GM18951 (cell line): ENCODE results near the gene DDX19B.
"Not testable (repeated sequence)": the region's sequence is repeated elsewhere in the genome, so short reads cannot be mapped to it uniquely, and the experiment has no call there.

Experiments used
- POLR2A ChIP-seq: IDR thresholded peaks from 4 replicates; pipeline ENCODE4 v1.6.1; 2011; ENCODE audit warnings: mild to moderate bottlenecking; ENCODE audit not compliant: insufficient read length, insufficient read depth; ENCODE audit errors: extremely low read depth
- in situ Hi-C: fragments of 300-500 bp; cut with MboI; formaldehyde crosslinking; loops from one replicate; pipeline ENCODE4 v1.12.0; 2022; ENCODE audit warnings: low sequenced_read_pairs, mixed read lengths, inconsistent platforms; ENCODE audit not compliant: unreplicated experiment

Gene DDX19B

GRCh38 chr16:70364399-70364798, 65.4 kb downstream of the DDX19B start:
- TF ChIP-seq POLR2A = no peak
- in situ Hi-C loops = no loop called here

- in situ Hi-C loops = not testable (repeated sequence)
Measured at GRCh38 chr16:70370145-70370544, 71.2 kb downstream of the DDX19B start.

GRCh38 chr16:70370924-70371323, 71.9 kb downstream of the DDX19B start:
- in situ Hi-C loops = no loop called here

GRCh38 chr16:70372921-70373728, 74.1 kb downstream of the DDX19B start:
- TF ChIP-seq POLR2A = peak; percentile 18
- in situ Hi-C loops = no loop called here

More at GRCh38 chr16:70370924-70371323, 71.9 kb downstream of the DDX19B start:
- no peak for TF ChIP-seq POLR2A

- in situ Hi-C loops = no loop called here
- no peak for TF ChIP-seq POLR2A
Measured at GRCh38 chr16:70374213-70374612, 75.2 kb downstream of the DDX19B start.

GRCh38 chr16:70375636-70376611, 76.9 kb downstream of the DDX19B start:
- in situ Hi-C loops = no loop called here
- TF ChIP-seq POLR2A = no peak

GRCh38 chr16:70377782-70378181, 78.8 kb downstream of the DDX19B start:
- in situ Hi-C loops = no loop called here

GRCh38 chr16:70378869-70379493, 80.0 kb downstream of the DDX19B start:
- in situ Hi-C loops = no loop called here
- TF ChIP-seq POLR2A = no peak

More at GRCh38 chr16:70377782-70378181, 78.8 kb downstream of the DDX19B start:
- TF ChIP-seq POLR2A = no peak

- in situ Hi-C loops = no loop called here
- peak; percentile 18 for TF ChIP-seq POLR2A
Measured at GRCh38 chr16:70380248-70380918, 81.4 kb downstream of the DDX19B start.

GRCh38 chr16:70380919-70381603, 82.1 kb downstream of the DDX19B start:
- in situ Hi-C loops = no loop called here
- TF ChIP-seq POLR2A = peak; percentile 89

GRCh38 chr16:70381604-70382342, 82.8 kb downstream of the DDX19B start:
- peak; percentile 74 for TF ChIP-seq POLR2A
- in situ Hi-C loops = no loop called here
